GOT3 (cell line): Measurements from ENCODE around the gene KCNK4.
"Not testable (repeated sequence)": the region's sequence is repeated elsewhere in the genome, so short reads cannot be mapped to it uniquely, and the experiment has no call there.

Source experiments
- DNase-seq: peaks from one replicate; lab custom pipeline; 2025; ENCODE audit warnings: mixed read lengths; lab: John Stamatoyannopoulos, UW

The KCNK4 gene

DNA sequence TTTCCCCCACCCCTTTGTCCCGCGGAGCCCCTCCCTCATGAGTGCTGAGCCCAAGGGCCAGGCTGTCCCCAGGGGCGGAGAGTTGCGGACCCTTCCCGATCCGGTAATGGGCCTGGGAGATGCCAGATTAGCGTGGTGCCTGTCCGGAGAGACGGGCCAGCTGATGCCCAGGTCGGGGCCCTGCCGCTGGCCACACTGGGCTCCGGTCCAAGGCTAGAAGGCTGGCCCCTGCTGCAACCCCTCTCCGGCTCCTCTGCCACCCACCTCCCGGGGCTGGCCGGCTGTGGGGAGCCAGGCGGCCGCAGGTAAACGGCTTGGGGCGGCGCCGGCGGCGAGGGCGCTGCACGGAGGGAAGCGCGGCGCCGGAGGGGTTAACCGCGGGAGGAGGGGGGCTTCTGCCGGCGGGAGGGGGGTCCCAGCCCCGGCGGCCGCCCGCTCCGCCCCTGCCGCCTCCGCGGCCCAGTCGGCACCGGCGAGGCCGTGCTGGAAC, at the start of gene KCNK4:
KCNK4 (plus strand) TSS at position 41 of the 490 bp plus-strand sequence. CDS start 1,717 bp downstream, outside the sequence.
- no peak for DNase-seq

DNA sequence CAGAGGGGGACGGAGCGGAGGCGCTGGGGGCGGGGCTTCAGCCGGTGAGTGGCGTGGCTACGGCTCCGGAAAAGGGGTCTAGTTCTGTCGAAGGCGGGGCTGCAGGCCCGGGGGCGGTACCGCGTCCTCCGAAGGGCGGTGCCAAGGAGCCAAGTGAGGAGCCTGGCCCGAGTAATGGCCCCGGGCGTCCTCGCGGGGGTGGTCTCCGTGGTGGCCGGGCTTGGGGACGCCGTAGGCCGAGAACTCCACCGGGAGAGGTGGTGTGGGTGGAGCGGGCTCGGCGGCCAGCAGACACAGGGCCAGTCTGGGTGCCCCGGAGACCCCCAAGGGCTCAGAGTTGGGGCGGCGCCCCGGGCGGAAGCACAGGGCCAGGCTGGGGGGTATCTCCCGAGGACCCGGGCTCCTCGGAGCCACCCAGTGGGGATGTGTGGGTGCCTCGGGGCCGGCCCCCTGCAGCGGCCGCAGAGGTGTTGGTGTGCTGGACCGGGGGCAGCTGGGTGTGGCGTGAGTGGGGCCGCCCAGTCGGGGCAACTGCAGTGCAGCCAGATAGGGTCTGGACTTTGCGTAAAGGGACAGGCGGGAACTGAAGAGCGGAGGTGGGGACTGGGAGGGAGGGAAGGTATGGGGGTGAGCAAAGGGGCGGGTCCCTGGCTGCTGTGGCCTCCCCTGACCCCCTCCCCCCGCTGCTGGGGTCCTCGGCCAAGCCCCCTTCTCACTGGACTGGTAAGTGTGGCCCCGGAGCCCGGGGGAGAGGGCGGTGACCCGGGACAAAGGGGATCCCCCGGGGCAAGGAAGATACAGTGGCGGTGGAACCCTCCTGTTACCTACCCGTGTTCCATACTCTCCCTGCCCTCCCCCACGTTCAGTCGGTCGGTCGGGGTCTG, 49.4 kb upstream of the KCNK4 start:
- no peak for DNase-seq

DNA sequence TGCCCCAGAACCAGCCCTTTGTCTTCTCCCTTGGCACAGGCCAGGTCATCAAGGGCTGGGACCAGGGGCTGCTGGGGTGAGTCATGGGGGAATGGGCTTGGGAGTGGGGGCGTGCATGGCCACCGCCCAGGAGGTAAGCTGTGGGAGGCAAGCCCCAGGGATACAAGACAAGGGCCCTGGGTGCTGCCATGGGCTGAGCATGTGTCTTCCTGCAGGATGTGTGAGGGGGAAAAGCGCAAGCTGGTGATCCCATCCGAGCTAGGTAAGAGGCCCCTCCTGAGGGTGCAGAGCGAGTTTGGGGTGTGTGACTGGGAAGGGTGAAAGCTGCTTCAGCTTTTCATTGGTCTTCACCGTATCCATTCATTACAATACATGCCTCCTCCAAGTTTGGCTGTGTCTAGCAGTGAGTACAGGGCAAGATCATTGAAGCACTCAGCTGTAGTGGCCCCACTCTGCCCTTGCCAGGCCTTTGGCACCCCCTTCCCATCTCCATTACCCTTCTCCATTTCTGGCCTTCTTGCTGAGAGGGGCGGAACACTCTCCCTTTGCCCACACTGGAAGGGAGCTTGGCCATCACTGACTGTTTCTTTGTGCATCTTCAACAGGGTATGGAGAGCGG, 47.8 kb upstream of the KCNK4 start:
- no peak for DNase-seq

DNA sequence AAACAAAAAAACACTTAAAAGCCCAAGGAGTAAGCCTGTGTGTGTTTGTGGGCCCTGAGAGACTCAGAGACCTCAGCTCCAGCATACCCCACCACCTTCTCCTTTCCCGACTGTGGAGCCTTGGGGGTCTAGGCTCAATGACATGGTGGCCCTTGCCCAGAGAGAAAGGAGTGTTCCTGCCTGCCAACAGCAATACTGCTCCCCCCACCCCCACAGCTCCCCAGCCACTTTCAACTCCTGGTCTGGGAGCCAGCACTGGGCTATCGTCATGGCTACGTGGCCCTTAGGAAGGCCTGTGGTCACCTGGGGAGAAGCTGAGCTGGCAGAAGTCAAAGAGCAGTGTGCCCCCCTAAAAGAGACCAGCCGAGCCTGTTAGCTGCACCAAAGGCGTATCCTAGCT, 47.0 kb upstream of the KCNK4 start:
- no peak for DNase-seq

DNA sequence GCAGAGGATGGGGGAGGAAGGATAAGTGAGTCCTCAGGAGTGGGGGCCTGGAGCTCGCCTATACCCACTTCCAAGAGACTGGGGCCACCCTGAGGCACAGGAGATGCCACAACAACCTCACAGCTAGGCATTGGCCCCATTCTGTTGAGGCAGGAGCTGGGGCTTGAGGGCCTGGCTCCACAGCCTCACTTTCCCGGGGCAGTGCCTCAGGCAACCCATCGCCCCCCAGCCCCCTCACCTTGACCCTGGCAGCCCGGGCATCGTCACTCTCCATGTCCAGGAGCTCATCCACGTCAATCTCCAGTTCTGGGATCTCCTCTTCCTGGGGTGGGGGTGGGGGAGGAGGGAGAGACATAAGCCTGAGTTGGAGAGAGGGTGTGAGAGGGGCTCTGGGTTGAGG, 46.1 kb upstream of the KCNK4 start:
- no peak for DNase-seq

DNA sequence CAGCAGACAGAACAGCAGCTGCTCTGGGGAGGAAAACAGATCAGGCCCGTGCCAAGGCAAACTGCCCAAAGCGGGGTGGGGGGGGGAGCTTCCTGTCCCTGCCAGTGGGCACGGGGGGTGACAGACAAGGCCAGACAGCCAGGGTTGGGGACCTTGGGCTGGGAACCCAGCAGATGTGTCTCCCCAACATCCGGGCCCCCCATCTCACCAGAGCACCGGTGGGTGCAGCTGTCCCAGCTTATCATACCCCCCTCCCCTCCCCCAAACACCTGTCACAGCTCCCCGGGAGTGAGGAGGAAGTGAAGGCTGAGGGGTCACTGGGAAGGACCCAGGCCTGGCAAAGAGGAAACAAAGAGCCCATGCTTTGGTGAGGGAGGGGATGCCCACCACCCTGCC, 45.7 kb upstream of the KCNK4 start:
- no peak for DNase-seq

DNA sequence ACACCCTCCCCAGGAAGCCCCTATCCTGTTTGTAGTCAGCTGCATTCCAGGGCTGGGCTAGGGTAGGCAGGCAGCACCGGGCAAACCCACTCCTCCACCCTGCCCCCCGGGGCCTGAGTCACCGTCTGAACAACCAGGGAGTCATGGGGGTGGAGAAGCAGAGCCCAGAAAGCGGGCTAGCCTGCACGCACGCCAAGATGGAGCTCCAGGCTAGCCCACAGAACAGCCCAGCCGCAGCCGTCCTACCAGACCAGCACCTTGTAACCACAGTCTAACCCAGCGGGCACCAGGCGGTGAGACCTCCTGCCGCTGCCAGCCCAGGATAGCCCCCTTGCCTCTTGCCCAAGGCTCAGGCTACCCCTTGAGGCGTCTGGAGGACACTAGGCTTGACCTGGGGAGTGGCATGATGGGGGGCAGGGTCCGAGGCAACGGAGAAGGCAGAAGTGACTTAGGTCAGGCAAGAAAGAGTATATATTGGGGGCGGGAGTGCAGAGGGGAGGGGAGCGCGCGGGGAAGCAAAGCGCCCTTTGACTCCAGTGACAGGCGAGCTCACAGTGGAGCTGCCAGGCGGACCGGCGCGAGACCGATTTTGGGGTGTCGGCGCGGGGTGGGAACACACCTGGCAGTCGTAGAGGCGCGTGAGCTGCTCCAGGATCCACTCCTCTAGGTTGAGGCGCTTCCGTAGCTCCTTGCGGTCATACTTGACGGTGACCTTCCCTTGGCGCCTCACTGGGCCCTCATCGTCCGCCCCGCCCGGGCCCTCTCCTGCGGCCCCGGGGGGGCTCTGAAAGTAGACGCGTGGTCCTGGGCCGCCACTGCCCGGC, 45.1 kb upstream of the KCNK4 start:
- DNase-seq, result no peak

DNA sequence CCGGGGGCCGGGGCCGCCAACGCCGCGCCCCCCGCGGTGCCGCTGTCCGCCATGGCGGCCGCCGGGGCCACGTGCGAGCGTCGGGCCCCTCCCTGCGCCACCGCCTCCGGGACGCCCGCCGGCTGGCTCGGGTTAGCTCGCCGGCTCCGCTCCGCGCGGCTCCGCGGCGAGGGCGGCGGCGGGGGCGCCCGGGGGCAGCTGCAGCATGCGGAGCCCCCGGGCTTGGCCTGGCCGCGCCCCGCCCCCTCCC, 44.6 kb upstream of the KCNK4 start:
- DNase-seq, result not testable (repeated sequence)

DNA sequence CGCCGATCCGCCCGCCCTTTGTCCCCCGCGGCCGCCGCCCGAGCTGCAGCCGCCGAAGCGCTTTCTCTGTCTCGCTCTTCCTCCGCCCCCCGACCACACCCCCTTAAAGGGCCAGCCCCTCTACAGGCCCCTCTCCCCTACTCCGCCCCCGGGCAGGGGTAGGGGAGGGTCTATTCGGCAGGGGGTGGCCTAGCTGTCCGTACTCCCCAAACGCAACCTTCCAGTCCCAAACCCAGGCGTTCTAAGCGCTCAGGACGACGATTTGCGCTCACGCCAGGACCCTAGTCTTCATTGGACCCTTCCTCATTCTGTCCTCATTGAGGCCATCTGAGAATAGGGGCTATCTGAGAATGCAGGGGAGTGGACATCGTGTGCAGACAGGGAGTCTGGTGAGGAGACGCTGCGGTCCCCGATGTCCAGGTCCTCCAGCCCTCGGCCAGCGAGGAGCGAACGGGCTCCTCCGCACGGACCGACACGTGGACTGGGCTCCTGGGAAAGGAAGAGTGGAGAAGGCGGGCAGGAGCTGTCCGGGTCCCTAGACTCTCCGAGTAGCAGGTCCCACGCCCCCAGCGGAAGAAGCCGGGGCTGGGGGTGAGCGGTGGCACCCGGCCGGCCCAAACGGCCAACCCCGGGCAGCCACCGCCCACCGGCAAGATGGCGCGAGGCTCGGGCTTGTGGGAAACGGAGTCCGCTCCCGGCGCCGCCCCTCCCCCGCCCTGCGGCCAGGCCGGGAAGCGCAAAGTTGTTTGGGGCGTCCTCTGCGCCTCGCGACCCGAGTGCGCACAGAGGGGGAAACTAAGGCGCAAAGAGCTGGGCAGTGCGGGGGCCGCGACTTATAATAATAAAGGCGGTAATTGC, 44.0 kb upstream of the KCNK4 start, which contains the start of gene PPP1R14B:
PPP1R14B (minus strand) TSS at position 73 of the 858 bp plus-strand sequence. CDS start 270 bp downstream, outside the sequence.
- DNase-seq, result peak; percentile 57

DNA sequence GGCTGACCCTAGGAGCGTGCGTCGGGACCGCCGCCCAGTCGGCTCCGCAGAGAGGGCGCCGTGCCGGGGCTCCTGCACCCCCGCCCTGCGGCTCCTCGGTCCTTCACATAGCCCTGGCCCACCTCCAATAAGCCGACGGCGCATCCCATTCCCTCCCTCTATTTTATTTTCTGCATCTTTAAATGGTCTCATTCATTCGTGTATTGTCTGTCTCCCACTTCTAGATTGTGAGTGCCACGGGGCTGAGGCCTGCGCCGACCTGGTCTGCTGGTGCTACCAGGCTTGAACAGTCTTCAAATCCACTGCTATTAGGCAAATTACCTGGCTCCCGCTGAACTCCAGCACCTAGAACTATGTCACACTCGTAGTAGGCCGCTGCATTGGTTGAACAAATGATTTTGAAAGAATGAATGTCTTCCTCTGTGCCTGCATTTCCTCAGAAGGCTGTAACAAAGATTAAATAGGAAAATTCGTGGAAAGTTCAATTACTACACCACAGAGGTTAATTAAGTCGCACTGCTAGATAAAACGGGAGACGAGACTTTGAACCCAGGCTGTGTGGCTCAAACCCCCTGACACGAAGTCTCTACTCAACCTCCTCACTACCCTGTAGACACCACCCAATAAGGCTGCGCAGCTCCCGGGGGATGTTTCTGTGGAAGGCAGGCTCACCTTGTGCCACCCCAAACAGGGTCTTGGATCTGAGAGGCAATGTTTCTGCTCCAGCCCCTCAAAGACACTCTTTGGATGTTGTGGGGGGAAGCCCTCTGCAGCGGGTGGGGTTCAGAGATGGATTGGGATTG, 43.2 kb upstream of the KCNK4 start:
- DNase-seq, result no peak

DNA sequence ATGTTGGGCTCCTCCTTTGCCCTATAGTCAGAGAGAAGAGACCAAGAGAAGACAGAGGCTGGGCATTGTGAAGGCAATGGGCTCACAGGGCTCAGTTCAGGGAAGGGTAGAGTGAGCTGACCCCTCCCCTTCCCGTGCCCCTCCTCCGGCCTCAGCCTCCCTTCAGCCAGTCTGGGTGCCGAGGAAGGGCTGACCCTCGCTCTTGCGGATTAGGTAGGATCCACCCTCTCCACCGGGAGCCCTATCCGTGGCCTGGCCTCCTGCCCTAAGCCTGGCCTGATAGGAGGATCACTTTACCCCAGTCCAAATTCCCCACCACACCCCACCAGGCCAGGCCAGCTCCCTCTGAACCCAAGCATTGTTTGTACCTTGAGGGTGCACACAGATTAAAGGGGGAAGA, 42.5 kb upstream of the KCNK4 start:
- DNase-seq, result no peak

DNA sequence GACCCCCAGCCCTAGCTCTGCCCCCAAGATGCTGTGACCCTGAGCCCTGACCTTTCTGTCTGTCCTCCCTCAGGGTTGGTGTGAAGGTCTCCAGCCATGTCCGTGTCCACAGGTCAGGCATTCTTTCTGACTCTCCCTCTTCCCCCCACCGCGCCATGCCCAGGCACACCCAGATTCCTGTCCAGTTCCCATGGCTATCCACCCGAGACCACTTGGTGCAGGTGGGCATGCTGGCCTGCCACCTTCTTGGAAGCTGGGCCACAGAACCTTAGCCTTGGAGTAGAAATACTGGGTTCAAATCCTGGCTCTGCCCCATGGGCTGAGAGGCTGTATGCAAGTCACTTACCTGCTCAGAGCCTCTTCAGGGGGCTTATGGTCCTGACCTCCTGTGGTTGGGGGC, 42.1 kb upstream of the KCNK4 start:
- no peak for DNase-seq

DNA sequence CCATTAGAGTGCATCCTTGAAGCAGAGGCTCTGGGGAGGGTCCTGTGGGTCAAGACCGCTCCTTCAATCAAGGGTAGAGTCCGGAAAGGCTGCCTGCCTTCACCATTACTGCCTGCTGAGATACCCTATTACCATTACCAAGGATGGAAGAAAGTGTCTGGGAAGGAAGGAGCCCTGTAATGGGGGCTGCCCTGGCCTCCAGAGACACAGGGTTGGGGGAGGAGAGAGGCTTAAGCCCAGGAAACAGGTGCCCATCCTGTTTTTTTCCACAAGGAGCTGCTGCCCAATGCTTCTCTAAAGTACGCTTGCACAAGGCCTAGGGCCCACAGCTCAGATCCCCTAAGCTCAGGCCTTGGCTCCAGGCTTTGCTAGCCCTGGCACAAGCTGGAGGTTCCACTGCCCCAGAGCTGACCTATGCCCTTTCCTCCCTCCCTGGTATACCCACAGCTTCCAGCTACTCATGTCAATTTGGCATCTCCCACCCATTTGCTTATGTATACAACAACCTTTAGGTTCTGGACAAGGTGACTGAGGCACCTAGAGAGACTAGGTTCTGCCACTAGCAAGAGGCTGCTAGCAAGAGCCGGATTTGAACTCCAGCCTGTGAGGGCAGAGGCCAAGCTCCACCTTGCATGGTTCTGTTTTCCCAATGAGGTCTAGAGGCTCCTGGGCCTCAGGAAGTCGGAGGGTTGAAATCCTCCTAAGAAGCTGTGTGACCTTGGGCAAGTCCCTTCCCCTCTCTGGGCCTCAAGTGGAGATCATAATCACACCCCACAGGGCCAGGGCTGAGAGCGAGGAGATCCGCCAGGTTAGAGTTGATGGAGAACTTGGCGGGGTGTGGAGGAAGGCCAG, 41.3 kb upstream of the KCNK4 start:
- no peak for DNase-seq

DNA sequence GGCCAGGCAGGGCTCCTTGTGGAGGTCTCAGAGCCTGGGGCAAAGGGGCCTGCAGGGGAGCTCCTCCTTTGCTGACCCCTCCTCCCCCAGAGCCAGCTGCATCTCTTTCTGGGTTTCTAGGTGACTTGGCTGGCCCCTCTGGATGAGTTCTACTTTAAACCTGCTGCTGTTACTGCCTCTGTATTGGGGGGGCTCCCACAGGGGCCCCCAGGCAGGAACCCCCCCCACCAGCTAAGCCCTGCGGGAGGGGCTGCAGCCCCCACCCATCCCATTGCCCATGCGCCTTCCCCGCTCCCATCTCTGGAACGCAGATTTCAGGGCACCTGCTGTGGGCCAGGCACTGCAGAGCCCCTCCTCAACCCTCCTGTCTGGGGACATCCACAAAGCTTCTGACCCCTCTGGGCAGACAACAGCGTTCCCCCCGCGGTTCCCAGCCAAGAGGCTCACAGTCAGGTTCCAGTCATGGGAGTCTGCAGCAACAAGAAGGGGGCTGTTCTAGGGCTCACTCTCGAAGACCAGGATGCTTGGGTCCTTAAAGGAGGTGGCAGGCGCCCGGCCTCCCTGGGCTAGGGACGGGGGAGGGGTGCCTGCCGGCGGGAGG, 40.6 kb upstream of the KCNK4 start:
- no peak for DNase-seq

DNA sequence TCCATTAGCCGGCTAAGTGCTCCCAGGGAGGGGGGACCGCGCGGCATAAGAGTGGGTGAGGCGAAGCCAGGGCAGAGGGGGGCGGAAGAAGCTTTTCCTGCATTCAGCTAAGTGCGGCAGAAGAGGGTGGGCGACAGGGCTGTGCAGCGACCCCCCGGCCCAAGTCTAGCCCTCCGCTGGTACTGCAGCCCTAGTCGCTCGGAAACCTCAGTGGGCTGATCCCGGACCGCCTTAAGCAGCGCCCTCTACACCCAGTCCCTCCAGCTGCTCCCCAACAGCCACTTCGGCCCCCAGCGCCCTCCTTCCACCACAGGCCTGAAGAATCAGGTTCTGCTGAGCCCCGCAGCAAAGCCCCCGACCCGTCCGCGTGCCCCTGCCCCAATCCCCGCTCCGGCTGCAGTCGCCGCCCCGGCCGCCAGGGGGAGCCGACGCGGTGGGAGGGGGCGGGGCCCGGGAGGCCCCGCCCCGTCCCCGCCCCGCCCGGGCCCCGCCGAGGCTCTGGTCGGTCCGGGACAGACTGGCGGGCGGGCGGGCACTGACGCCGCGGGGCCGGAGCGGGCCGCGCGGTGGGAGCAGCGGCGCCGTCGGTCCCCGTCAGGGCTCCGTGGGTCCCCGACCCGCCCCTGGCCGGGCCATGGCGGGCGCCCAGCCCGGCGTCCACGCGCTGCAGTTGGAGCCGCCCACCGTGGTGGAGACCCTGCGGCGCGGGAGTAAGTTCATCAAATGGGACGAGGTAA, 39.9 kb upstream of the KCNK4 start, which contains the start of gene PLCB3:
PLCB3 (plus strand) TSS at position 515 of the 737 bp plus-strand sequence; CDS start at position 635, 120 bp downstream.
- DNase-seq, result no peak

DNA sequence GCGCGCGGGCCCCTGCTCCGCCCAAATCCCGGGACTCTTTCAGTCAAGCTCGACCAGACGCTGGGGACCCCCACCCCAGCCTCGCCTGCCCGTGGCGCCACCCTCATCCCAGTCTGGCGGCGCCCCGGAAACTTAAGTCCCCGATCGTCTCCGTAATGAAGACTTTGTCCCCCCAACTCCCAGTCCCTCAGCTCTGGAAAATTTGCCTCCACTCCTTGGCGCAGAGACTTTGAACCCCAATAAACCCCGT, 39.4 kb upstream of the KCNK4 start:
- DNase-seq, result no peak

DNA sequence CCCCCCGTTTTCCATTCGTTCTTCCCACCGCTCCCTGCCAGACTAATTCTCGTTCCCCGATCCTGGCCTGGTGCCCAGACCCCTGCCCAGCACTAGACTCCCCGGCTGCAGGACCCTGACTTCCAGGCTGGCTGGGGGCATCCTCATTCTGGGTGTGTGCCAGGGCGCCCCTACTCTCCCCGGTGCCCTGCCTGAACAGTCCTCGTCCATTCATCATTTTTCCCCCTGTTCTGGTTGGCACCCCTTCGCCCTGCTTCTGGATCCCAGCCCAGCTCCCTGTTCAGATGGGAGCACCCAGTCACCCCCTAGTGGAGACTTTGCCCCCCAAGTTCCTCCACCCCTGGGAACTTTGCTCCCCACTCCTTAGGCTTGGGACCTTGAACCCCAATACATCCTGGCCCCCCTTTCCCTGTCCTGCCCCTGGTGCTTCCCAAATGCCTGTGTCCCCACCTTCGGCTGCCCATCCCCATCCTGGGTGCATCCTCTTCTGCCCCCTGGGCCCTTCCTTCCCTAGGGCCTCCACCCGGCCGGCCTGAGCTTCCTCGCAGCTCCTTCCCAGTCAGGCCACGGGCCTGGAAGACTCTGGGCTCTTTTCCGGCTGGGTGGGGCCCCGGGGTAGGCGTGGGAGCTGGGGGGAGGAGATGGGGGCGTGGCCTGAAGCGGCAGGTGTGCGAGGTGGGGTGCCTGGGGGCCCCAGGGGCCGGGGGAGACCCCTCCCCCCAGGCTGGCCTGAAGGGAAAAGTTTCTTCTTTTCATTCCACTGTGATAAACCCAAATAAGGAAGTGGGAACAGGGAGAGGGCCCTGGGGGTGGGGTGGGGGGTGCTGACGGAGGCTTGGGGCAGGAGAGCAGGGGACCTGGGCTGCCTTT, 38.9 kb upstream of the KCNK4 start:
- DNase-seq, result no peak

DNA sequence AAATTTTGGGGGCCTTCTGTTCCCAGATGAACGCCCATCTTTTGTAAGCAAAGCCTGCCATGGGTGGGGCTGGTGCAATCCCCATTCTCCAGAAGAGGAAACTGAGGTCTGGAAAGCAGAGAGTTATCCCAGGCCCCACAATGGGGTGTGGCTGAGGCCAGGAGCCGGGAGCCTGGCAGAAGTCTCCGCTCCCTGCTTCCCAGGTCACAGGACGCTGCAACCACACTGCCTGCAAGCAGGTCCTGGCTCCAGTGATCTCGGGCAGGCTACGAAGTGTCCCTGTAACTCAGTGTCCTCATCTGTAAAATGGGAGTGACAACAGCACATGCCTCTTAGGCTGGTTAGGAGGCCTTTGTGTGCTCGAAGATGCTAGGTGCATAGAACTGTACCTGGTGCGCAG, 38.1 kb upstream of the KCNK4 start:
- no peak for DNase-seq
